GM23338 (cell line): Measurements from ENCODE around the gene STRN4.

ENCODE experiments used
- CREB1 ChIP-seq: fragments of 250-450 bp; sonication (Bioruptor Pico); IDR thresholded peaks from 2 replicates; pipeline ENCODE4 v1.5.0; 2020; ENCODE audit warnings: low read depth, mild to moderate bottlenecking, moderate library complexity
- EZH2 ChIP-seq: fragments of 200-600 bp; sonication (generic); IDR thresholded peaks from one replicate; pipeline ENCODE4 v1.8.0; 2017; ENCODE audit warnings: antibody characterized with exemption, mild to moderate bottlenecking, low read depth; ENCODE audit not compliant: unreplicated experiment
- EZH2phosphoT487 ChIP-seq: fragments of 200-600 bp; sonication (generic); IDR thresholded peaks from one replicate; pipeline ENCODE4 v1.8.1; 2018; ENCODE audit warnings: antibody characterized with exemption; ENCODE audit not compliant: unreplicated experiment
- JUNB ChIP-seq: IDR thresholded peaks from one replicate; pipeline ENCODE4 v1.6.1; 2016; ENCODE audit warnings: antibody characterized with exemption; ENCODE audit not compliant: unreplicated experiment
- NANOG ChIP-seq: IDR thresholded peaks from 2 replicates; pipeline ENCODE4 v1.6.1; 2016; ENCODE audit warnings: antibody characterized with exemption, borderline replicate concordance
- POLR2AphosphoS5 ChIP-seq: IDR thresholded peaks from 2 replicates; pipeline ENCODE4 v1.6.1; 2016; ENCODE audit warnings: antibody characterized with exemption, low read depth
- REST ChIP-seq: IDR thresholded peaks from one replicate; pipeline ENCODE4 v1.6.1; 2018; ENCODE audit warnings: antibody characterized with exemption; ENCODE audit not compliant: unreplicated experiment
- TF ChIP-seq, protein P1 (sequence below), 2 experiments: fragments of 200-600 bp in 1 of 2; sonication (generic) in 1 of 2; conservative IDR thresholded peaks; 2 replicates each; pipeline versions ENCODE4 v1.5.1 to v1.6.1; 2016 to 2017; ENCODE audit warnings: antibody characterized with exemption in 2 of 2, low read depth in 2 of 2, mild to moderate bottlenecking in 2 of 2, moderate library complexity in 1 of 2

- TF ChIP-seq CREB1 (CRISPR knock-in tag) (no peak), EZH2phosphoT487 (no peak), REST (no peak), POLR2AphosphoS5 (no peak), EZH2 (no peak), NANOG (no peak), JUNB (no peak)
- TF ChIP-seq, protein P1, sequence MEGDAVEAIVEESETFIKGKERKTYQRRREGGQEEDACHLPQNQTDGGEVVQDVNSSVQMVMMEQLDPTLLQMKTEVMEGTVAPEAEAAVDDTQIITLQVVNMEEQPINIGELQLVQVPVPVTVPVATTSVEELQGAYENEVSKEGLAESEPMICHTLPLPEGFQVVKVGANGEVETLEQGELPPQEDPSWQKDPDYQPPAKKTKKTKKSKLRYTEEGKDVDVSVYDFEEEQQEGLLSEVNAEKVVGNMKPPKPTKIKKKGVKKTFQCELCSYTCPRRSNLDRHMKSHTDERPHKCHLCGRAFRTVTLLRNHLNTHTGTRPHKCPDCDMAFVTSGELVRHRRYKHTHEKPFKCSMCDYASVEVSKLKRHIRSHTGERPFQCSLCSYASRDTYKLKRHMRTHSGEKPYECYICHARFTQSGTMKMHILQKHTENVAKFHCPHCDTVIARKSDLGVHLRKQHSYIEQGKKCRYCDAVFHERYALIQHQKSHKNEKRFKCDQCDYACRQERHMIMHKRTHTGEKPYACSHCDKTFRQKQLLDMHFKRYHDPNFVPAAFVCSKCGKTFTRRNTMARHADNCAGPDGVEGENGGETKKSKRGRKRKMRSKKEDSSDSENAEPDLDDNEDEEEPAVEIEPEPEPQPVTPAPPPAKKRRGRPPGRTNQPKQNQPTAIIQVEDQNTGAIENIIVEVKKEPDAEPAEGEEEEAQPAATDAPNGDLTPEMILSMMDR (conservative IDR thresholded peaks at IDR 0.05; ENCODE audit: low read depth in 2 of 2) = no peak
These were observed 8.5 kb downstream of the STRN4 start for GRCh38 chr19:46737761-46738171.
